HG03097 (cell line): ENCODE measurements around the gene PPME1.

ENCODE experiments used
- ATAC-seq: cut with Tn5 transposase; IDR thresholded peaks from one replicate; pipeline ENCODE4 v1.9.1; 2021; ENCODE audit not compliant: unreplicated experiment, low FRiP score

Gene PPME1

GRCh38 chr11:74221816-74222215, 50.7 kb downstream of the PPME1 start:
- ATAC-seq = no peak

- no peak for ATAC-seq
Observed at GRCh38 chr11:74225565-74225964, 54.5 kb downstream of the PPME1 start.

- no peak for ATAC-seq
Observed at GRCh38 chr11:74226907-74227306, 55.8 kb downstream of the PPME1 start.

- ATAC-seq = no peak
Observed at GRCh38 chr11:74232311-74232950, 61.3 kb downstream of the PPME1 start.

- ATAC-seq = no peak
Observed at GRCh38 chr11:74233683-74234082, 62.6 kb downstream of the PPME1 start.

- no peak for ATAC-seq
Observed at GRCh38 chr11:74235121-74235520, 64.0 kb downstream of the PPME1 start.

- ATAC-seq = no peak
Observed at GRCh38 chr11:74237541-74237940, 66.5 kb downstream of the PPME1 start.

- ATAC-seq = no peak
Observed at GRCh38 chr11:74238243-74238642, 67.2 kb downstream of the PPME1 start.

- no peak for ATAC-seq
Observed at GRCh38 chr11:74248469-74248868, 77.4 kb downstream of the PPME1 start.

GRCh38 chr11:74249496-74249895, 78.4 kb downstream of the PPME1 start:
- no peak for ATAC-seq

- ATAC-seq = no peak
Observed at GRCh38 chr11:74253361-74253760, 82.3 kb downstream of the PPME1 start.

GRCh38 chr11:74255741-74256375, 84.8 kb downstream of the PPME1 start:
- no peak for ATAC-seq

GRCh38 chr11:74256378-74257133, 85.5 kb downstream of the PPME1 start:
- no peak for ATAC-seq

GRCh38 chr11:74257959-74258553, 87.0 kb downstream of the PPME1 start:
- no peak for ATAC-seq

GRCh38 chr11:74262725-74263124, 91.6 kb downstream of the PPME1 start:
- no peak for ATAC-seq

GRCh38 chr11:74265256-74265655, 94.2 kb downstream of the PPME1 start:
- ATAC-seq = no peak

- ATAC-seq = no peak
Observed at GRCh38 chr11:74267014-74267413, 95.9 kb downstream of the PPME1 start.

GRCh38 chr11:74268456-74268855, 97.4 kb downstream of the PPME1 start:
- no peak for ATAC-seq

- no peak for ATAC-seq
Observed at GRCh38 chr11:74269161-74269811, 98.2 kb downstream of the PPME1 start.

- ATAC-seq = no peak
Observed at GRCh38 chr11:74272276-74272675, 101.2 kb downstream of the PPME1 start.

- no peak for ATAC-seq
Observed at GRCh38 chr11:74276581-74276980, 105.5 kb downstream of the PPME1 start.
